GM19397 (cell line): ENCODE measurements around the gene DGKQ.

Experiments
- ATAC-seq: cut with Tn5 transposase; IDR thresholded peaks from one replicate; pipeline ENCODE4 v1.9.1; 2021; ENCODE audit warnings: mild to moderate bottlenecking, moderate library complexity; ENCODE audit not compliant: unreplicated experiment

The DGKQ gene

GRCh38 chr4:996997-997374 lies 23.6 kb upstream of the DGKQ start:
- no peak for ATAC-seq

GRCh38 chr4:996030-996996 lies 22.9 kb upstream of the DGKQ start:
- no peak for ATAC-seq

- ATAC-seq, result no peak
Measured at GRCh38 chr4:995311-996026, 22.1 kb upstream of the DGKQ start.

GRCh38 chr4:993111-994029 lies 20.0 kb upstream of the DGKQ start, which contains the start of gene SLC26A1:
Gene SLC26A1, minus strand, starts transcription at chr4:993404. Its CDS starts 1,701 bp downstream, at chr4:991703.
- no peak for ATAC-seq

GRCh38 chr4:992297-993110 lies 19.1 kb upstream of the DGKQ start:
- ATAC-seq, result no peak

- no peak for ATAC-seq
Measured at GRCh38 chr4:991451-992296, 18.3 kb upstream of the DGKQ start.

GRCh38 chr4:990746-991367 lies 17.5 kb upstream of the DGKQ start:
- ATAC-seq, result no peak

- ATAC-seq, result no peak
Measured at GRCh38 chr4:989722-990471, 16.5 kb upstream of the DGKQ start.

GRCh38 chr4:988726-989721 lies 15.7 kb upstream of the DGKQ start:
- ATAC-seq, result no peak

GRCh38 chr4:987624-988513 lies 14.5 kb upstream of the DGKQ start:
- ATAC-seq, result no peak

- ATAC-seq, result peak; percentile 66
Measured at GRCh38 chr4:986879-987623, 13.7 kb upstream of the DGKQ start, which contains the start of gene IDUA. Gene IDUA, plus strand, starts transcription at chr4:987044. Its CDS starts 41 bp downstream, at chr4:987085.

- ATAC-seq, result no peak
Measured at GRCh38 chr4:986428-986878, 13.1 kb upstream of the DGKQ start.

- no peak for ATAC-seq
Measured at GRCh38 chr4:985123-985830, 11.9 kb upstream of the DGKQ start.

- no peak for ATAC-seq
Measured at GRCh38 chr4:984336-985054, 11.1 kb upstream of the DGKQ start.
